Mononuclear cell (primary cell): ENCODE measurements around the gene DNASE1L1. TPM values are rescaled to one million over a fixed set of nuclear protein-coding genes. Genes with fewer than 3 reads are reported as not detected.

ENCODE experiments used
- H3K27me3 ChIP-seq: 2 replicates; pipeline ENCODE4 v1.6.0; 2011; ENCODE audit warnings: low read length, control low read depth; ENCODE audit not compliant: insufficient read depth
- H3K4me1 ChIP-seq: 2 replicates; pipeline ENCODE4 v1.5.1; 2011; ENCODE audit warnings: mild to moderate bottlenecking, low read length, control low read depth; ENCODE audit not compliant: insufficient read depth
- H3K4me3 ChIP-seq: 2 replicates; pipeline ENCODE4 v1.5.1; 2011; ENCODE audit warnings: mild to moderate bottlenecking, low read length, moderate library complexity
- H3K9me3 ChIP-seq: 2 replicates; pipeline ENCODE4 v1.5.1; 2011; ENCODE audit warnings: low read depth, mild to moderate bottlenecking, control low read depth, low read length
- total RNA-seq: library from RNA; depleted of rRNA; stranded (reverse); fragments of >200 nt; gene quantifications from one replicate; pipeline ENCODE4 v1.2.3, GENCODE V29; 2012

The DNASE1L1 gene
- total RNA-seq, 1 donor, result 30.2 TPM

DNA sequence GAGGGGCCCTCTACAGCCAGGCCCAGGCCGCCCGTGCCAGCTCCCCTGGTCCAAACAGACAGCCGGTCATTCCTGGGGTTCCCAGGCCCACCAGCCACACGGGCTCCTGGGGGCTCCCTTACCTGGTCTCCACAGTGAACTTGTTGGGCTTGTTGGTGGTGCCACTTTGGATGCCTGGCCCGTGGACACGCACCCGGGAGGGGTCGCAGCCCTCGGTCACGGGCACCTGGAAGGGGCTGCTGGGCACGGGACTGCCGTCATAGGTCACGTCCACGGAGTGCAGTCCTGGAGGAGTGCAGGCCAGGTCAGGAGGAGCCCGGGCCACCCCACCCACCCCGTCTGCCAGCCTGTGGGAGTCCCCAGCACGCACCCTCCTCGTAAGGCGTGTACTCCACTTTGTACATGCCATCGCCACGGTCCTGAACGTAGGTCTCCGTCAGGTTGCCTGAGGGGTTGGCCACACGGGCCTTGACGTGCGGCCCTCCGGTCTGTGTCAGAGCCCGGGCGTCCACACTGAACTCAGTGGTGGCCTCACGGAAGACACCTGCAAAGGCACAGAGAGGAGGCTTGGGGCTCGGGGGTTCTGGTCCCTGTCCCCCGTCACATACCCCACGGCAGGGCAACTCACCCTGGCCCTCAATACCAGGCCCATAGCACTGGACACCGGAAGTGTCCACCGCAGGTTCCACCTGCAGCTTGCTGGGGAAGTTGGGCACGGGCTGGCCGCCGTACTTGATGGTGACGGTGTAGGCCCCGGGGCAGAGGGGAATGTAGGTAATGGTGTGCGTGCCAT is 49.5 kb downstream of the DNASE1L1 start:
- Histone ChIP-seq H3K9me3 (no peaks in the 10 kb centered on the region), H3K4me3 (no peak overlapping the region), H3K27me3 (no peaks in the 10 kb centered on the region), H3K4me1 (peaks cover 15% of the 10 kb centered on the region)

DNA sequence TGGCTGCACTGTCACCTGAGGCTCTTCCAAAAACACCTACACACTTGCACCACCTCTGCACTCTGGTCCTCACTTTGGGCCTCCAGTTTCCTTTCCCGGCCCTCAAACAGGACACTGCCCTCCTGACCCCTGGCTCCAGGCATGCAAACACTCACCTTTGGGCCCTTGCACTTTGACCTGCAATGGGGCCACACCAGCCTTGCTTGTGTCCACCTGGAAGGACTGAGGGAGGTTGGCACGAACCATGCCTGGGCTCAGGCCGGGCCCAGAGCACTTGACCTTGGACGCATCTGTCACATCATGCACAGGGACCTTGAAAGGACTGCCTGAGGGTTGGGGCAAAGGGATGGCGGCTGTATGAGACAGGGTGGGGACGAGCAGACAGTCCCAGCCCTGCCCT is 50.2 kb downstream of the DNASE1L1 start:
- no peaks in the 10 kb centered on the region for H3K27me3 ChIP-seq
- peaks cover 21% of the 10 kb centered on the region for H3K4me1 ChIP-seq
- H3K4me3 ChIP-seq, result no peak overlapping the region
- no peaks in the 10 kb centered on the region for H3K9me3 ChIP-seq

GRCh38 chrX:154358011-154358410 is 51.0 kb downstream of the DNASE1L1 start:
- Histone ChIP-seq H3K4me1 (peaks cover 29% of the 10 kb centered on the region), H3K9me3 (no peaks in the 10 kb centered on the region), H3K27me3 (no peaks in the 10 kb centered on the region), H3K4me3 (no peak overlapping the region)

GRCh38 chrX:154357205-154357604 is 51.8 kb downstream of the DNASE1L1 start:
- no peak overlapping the region for H3K4me3 ChIP-seq
- peaks cover 36% of the 10 kb centered on the region for H3K4me1 ChIP-seq
- no peaks in the 10 kb centered on the region for H3K9me3 ChIP-seq
- no peaks in the 10 kb centered on the region for H3K27me3 ChIP-seq

DNA sequence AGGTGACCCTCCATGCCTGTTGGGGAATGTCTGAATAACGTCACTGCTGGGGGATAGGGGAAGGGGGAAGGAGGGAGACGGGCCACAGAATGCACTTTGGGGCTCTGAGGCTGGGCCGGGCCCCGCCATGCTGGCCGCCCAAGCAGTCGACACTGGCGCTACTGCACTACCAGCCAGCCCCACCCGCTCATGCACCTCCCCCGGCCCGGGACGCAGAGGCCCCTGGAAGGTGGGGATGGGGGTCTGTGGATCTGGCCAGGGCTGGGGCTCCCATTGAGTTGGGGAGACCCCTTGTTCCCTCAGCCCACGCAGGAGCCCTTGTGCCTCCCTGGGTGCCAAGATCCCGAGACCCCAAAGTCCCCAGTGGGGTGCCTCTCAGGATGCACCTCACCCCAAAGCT is 52.5 kb downstream of the DNASE1L1 start:
- H3K4me1 ChIP-seq, result peaks cover 36% of the 10 kb centered on the region
- no peaks in the 10 kb centered on the region for H3K9me3 ChIP-seq
- H3K4me3 ChIP-seq, result no peak overlapping the region
- H3K27me3 ChIP-seq, result no peaks in the 10 kb centered on the region

DNA sequence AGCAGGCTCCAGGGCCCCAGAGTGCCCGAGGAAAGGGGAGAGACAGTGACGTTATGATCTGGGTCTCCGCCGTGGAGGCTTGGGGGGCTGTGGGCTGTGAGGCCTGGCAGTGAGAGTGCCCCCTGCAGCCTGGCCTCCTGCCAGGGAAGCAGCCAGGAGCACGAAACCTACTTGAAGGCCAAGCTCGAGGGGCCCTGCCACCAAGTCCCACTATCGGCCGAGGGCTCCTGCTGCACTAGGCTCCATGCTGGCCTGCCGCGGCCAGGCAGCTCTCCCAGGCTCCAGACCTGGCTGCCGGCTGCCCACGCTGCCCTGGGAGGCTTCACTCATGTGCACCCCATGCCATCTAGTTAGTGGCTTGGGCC is 53.3 kb downstream of the DNASE1L1 start:
- Histone ChIP-seq H3K4me1 (peaks cover 42% of the 10 kb centered on the region), H3K4me3 (no peak overlapping the region)

GRCh38 chrX:154355094-154355775 is 53.8 kb downstream of the DNASE1L1 start:
- Histone ChIP-seq H3K27me3 (no peaks in the 10 kb centered on the region), H3K4me3 (no peak overlapping the region), H3K9me3 (no peaks in the 10 kb centered on the region), H3K4me1 (peaks cover 47% of the 10 kb centered on the region)

More for the DNA sequence above, 53.3 kb downstream of the DNASE1L1 start:
- H3K9me3 ChIP-seq, result no peaks in the 10 kb centered on the region
- H3K27me3 ChIP-seq, result no peaks in the 10 kb centered on the region

- H3K4me3 ChIP-seq, result no peak overlapping the region
- peaks cover 54% of the 10 kb centered on the region for H3K4me1 ChIP-seq
- no peaks in the 10 kb centered on the region for H3K9me3 ChIP-seq
- H3K27me3 ChIP-seq, result no peaks in the 10 kb centered on the region
Measured at GRCh38 chrX:154354516-154354915, 54.5 kb downstream of the DNASE1L1 start.

- Histone ChIP-seq H3K4me3 (no peak overlapping the region), H3K4me1 (peaks cover 59% of the 10 kb centered on the region), H3K9me3 (no peaks in the 10 kb centered on the region), H3K27me3 (no peaks in the 10 kb centered on the region)
Measured at GRCh38 chrX:154354013-154354412, 55.0 kb downstream of the DNASE1L1 start.

DNA sequence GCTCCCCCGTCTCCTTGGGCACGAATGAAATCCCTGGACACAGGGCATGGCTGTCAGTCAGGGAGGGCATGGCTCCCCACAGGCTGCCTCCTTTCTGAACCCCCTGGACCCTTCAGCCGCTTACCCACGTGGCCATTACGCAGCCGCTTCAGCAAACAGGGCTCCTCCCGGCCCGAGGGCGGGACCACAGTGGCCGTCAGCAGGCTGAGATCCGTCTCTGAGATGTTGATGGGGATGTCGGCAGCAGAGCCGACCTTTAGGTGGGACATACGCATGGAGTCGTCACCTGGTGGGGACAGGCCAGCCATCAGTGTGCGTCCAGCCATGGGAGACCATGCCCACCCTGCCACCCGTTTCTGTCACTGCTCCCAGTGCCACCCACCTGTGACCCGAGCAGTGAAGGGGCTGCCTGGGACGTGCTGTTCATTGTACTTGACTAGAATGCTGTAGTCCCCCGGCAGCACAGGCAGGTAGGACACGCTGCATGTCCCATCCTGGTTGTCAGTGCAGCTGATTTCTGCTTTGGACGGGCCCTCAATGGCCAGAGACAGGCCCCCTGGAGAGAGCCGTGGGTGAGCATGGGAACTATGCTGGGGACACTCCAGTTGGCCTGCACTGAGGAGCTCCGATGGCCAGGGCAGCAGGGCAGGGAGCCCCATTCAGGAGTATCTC is 55.7 kb downstream of the DNASE1L1 start:
- Histone ChIP-seq H3K4me3 (no peak overlapping the region), H3K27me3 (no peaks in the 10 kb centered on the region), H3K4me1 (peaks cover 66% of the 10 kb centered on the region)

GRCh38 chrX:154352466-154352865 is 56.6 kb downstream of the DNASE1L1 start:
- Histone ChIP-seq H3K27me3 (no peaks in the 10 kb centered on the region), H3K4me1 (peaks cover 67% of the 10 kb centered on the region), H3K4me3 (no peak overlapping the region), H3K9me3 (no peaks in the 10 kb centered on the region)

More for the DNA sequence above, 55.7 kb downstream of the DNASE1L1 start:
- H3K9me3 ChIP-seq, result no peaks in the 10 kb centered on the region

DNA sequence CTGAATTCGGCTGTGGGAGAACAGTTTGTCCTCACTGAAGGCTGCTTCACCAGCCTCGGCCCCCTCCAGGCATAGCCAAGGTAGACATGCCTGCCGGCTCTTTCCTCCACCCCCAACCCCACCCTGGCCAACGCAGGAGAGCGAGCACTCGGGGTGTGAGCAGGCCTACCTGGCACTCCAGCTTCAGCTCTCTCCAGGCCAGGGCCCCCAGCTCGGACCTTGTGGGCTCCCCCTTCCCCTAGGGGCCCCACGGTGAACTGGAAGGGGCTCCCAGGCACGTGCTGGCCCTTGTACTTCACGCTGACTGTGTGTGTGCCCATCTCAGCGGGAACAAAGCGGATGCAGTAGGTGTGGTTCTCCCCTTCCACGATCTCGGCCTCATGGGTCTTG is 57.0 kb downstream of the DNASE1L1 start:
- Histone ChIP-seq H3K9me3 (no peaks in the 10 kb centered on the region), H3K4me1 (peaks cover 72% of the 10 kb centered on the region), H3K27me3 (no peaks in the 10 kb centered on the region), H3K4me3 (no peak overlapping the region)

Other genes with a start within 250 kb of the DNASE1L1 start
- not detected for gene OPN1MW, start 226.7 kb downstream of the DNASE1L1 start, total RNA-seq
- gene OPN1MW2, start 189.5 kb downstream of the DNASE1L1 start, total RNA-seq, result not detected
- gene OPN1MW3, start 151.7 kb downstream of the DNASE1L1 start, total RNA-seq, result not detected
- gene TEX28, start 114.1 kb downstream of the DNASE1L1 start, total RNA-seq, result not detected
- gene TKTL1, start 113.5 kb downstream of the DNASE1L1 start, total RNA-seq, result 4.1 TPM
- gene FLNA, start 34.6 kb downstream of the DNASE1L1 start, total RNA-seq, result 933 TPM
- 39.3 TPM for gene EMD, start 30.0 kb downstream of the DNASE1L1 start, total RNA-seq
- 8,353 TPM for gene RPL10, start 10.9 kb downstream of the DNASE1L1 start, total RNA-seq
- 33.2 TPM for gene TAFAZZIN, start 2.3 kb upstream of the DNASE1L1 start, total RNA-seq
- 47.9 TPM for gene ATP6AP1, start 19.4 kb upstream of the DNASE1L1 start, total RNA-seq
- 67.6 TPM for gene GDI1, start 27.9 kb upstream of the DNASE1L1 start, total RNA-seq
- 19.1 TPM for gene FAM50A, start 34.9 kb upstream of the DNASE1L1 start, total RNA-seq
- 5.5 TPM for gene PLXNA3, start 49.0 kb upstream of the DNASE1L1 start, total RNA-seq
- gene LAGE3, start 70.0 kb upstream of the DNASE1L1 start, total RNA-seq, result 2.6 TPM
- gene UBL4A, start 77.4 kb upstream of the DNASE1L1 start, total RNA-seq, result 15.2 TPM
- 15.0 TPM for gene SLC10A3, start 81.4 kb upstream of the DNASE1L1 start, total RNA-seq
- 12.8 TPM for gene FAM3A, start 107.0 kb upstream of the DNASE1L1 start, total RNA-seq
- 32.0 TPM for gene G6PD, start 137.6 kb upstream of the DNASE1L1 start, total RNA-seq
- gene IKBKG, start 138.4 kb upstream of the DNASE1L1 start, total RNA-seq, result 11.8 TPM
- gene CTAG1A, start 175.9 kb upstream of the DNASE1L1 start, total RNA-seq, result not detected
- gene CTAG1B, start 210.0 kb upstream of the DNASE1L1 start, total RNA-seq, result not detected
- gene CTAG2, start 244.3 kb upstream of the DNASE1L1 start, total RNA-seq, result not detected